Measurements from ENCODE around the gene NOS1AP.

Gene NOS1AP

DNA sequence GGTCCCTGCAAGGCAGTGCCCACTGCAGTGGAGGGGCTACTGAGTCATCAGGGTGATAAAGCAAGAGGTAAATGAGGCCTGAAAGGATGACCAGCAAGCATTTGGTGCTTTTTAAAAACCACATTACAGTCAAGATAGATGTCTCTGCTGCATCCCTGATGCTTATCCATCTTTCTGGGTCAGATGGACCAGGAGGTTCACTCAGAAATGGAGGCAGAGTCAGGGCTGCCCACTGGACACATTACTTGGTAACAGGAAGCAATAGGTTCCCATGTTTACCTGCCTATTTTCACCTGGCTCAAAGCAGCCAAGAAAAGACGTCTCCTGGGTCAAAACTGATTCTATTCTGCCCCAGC, 303.6 kb downstream of the NOS1AP start:
- no peak overlapping the region for H3K4me3 ChIP-seq (ENCODE audit: low read length)
- DNase-seq (ENCODE audit: low read depth): no peak
- TF ChIP-seq, protein P1, sequence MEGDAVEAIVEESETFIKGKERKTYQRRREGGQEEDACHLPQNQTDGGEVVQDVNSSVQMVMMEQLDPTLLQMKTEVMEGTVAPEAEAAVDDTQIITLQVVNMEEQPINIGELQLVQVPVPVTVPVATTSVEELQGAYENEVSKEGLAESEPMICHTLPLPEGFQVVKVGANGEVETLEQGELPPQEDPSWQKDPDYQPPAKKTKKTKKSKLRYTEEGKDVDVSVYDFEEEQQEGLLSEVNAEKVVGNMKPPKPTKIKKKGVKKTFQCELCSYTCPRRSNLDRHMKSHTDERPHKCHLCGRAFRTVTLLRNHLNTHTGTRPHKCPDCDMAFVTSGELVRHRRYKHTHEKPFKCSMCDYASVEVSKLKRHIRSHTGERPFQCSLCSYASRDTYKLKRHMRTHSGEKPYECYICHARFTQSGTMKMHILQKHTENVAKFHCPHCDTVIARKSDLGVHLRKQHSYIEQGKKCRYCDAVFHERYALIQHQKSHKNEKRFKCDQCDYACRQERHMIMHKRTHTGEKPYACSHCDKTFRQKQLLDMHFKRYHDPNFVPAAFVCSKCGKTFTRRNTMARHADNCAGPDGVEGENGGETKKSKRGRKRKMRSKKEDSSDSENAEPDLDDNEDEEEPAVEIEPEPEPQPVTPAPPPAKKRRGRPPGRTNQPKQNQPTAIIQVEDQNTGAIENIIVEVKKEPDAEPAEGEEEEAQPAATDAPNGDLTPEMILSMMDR (IDR thresholded peaks at IDR 0.05; ENCODE audit: insufficient read depth, low read depth, low read length, missing control alignments): no peak

DNA sequence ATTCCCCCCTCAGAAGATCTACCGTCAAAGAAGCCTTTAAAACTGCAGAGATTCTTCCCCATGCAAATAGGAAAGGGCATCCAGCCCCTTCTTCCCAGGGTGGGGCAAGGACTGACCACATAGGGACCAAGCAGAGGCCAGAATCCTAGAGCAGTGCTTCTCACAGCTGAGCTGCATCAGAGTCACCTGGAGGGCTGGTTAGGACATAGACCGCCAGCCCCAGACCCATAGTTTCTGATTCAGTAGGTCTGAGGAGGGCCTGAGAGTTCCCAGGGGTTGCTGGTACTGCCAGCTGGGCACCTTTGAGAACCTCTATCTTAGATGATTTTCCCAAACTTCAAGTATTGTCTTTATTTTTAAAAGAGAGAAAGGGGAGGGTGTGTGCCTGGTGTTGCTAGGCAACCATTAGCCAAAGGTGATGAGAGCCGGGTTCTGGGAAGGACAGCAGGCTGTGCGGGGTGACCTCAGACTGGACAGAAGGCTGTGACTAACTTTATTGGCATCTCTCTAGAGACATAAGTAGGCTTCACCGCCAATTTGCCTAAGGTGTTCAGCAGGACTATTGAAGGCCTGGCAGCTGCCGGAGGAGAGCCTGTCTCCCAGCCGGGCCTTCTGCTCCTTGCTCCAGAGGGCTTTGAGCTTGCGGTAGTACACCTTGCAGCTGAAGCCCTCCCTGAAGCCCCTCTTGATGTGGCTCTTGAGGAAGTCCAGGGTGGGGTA, 304.2 kb downstream of the NOS1AP start:
- TF ChIP-seq, protein P1 (IDR thresholded peaks at IDR 0.05; ENCODE audit: insufficient read depth, low read depth, low read length, missing control alignments): no peak
- no peak overlapping the region for H3K4me3 ChIP-seq (ENCODE audit: low read length)
- DNase-seq (ENCODE audit: low read depth): no peak

DNA sequence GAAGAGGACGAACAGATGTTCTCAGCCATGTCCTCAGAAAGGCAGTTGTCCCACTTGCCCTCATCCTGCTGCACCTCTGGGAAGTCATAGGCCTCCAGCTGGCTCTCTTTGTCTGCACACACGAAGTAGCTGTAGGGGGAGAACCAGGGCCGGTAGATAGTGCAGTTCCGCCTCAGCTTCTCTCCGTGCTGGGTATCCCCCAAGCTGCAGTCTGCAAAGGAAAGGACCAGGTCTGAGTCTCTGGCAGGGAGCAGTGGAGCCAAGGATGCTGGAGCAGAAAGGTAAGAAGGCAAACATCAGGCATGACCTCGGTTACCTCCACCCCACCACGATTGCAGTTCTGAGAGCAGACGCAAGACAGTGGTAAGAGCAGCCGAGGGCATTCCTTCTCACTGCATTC, 304.9 kb downstream of the NOS1AP start:
- H3K4me3 ChIP-seq (ENCODE audit: low read length): no peak overlapping the region
- TF ChIP-seq, protein P1 (IDR thresholded peaks at IDR 0.05; ENCODE audit: insufficient read depth, low read depth, low read length, missing control alignments): no peak
- no peak for DNase-seq (ENCODE audit: low read depth)

DNA sequence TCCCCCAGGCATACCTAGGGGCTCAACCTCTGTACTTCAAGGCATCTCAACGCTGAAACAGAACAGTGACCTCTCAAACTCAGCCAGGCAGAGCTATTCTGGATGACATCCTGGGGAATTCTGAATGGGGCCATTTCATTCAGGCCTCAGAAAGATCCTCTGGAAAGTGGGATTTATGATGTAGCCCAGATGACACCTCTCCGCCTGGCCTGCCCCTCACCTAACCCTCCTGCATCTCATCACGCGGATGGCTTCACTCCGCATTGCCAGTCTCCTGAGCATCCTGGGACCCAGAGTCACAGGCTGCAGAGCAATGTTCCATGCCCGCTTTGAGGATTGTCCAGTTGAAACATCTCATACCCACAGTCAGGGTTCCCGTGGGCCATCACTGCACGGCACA, 306.0 kb downstream of the NOS1AP start:
- no peak overlapping the region for H3K4me3 ChIP-seq (ENCODE audit: low read length)
- no peak for DNase-seq (ENCODE audit: low read depth)
- TF ChIP-seq, protein P1 (IDR thresholded peaks at IDR 0.05; ENCODE audit: insufficient read depth, low read depth, low read length, missing control alignments): no peak

DNA sequence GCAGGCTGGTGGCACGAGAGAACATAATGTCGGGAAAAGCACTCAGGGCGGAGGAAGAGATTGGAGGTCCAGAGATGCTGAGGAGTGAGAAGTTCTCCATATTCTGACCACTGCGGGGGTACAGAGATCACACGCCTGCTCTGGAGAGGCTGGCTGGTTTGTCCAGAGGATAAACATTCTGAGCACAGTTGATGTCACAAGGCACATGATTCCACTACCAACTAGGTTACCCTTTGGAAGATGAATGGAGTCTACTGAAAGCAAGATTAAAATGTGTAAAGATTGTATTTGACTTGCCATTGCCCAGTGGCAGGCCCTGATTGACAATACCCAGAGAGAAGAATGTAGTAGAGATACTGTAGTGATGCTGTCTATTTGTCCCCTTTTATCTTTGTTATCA, 307.2 kb downstream of the NOS1AP start, which contains the start of gene SPATA46:
Gene SPATA46, minus strand, starts transcription at position 164 of the 400 bp plus-strand sequence. Its CDS starts 64 bp downstream, at position 100.
- DNase-seq (ENCODE audit: low read depth): no peak
- no peak within 1 kb of the TSS for H3K4me3 ChIP-seq (ENCODE audit: low read length)
- TF ChIP-seq, protein P1 (IDR thresholded peaks at IDR 0.05; ENCODE audit: insufficient read depth, low read depth, low read length, missing control alignments): no peak

DNA sequence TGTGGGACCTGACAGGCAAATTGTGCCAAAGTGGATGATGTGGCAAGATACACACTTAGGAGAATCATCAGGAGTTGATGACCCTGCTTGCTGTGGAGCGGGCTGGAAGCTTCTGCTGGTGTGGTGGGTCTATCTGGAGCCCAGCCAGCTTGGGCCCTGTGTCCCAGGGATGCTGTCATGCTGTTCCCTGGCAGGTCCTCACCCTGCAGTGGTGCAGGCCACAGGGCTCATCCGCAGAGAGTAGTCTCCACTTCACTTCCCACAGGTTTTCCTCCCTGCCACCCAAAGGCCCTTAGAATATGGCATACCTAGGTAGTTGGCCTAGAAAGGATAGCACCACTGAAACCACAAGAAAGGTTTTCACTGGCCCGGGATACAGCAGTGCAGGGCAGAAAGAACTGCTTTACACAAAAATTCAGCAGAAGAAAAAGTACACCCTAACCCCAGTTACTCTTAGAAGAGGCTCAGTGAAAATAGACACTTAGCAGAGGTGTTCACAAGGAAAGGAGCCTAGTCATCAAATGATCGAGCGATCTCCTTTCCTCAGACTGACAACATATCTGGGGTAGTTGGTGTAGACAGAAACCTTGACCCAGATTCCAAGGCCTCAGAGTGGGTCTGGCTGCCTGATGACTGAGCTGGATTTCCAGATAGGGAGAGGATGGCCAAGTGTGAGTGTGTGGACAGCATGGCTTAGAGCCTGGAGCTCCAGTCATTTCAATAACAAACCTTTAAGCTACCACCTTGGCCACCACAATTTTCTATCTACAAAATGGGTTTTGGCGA, 310.8 kb downstream of the NOS1AP start:
- TF ChIP-seq, protein P1 (IDR thresholded peaks at IDR 0.05; ENCODE audit: insufficient read depth, low read depth, low read length, missing control alignments): no peak
- no peak for DNase-seq (ENCODE audit: low read depth)
- H3K4me3 ChIP-seq (ENCODE audit: low read length): no peak overlapping the region

All from epithelial cell of esophagus (primary cell).